GM19463 (cell line): ENCODE results near the gene ITSN1.
"Not testable (repeated sequence)": the region's sequence is repeated elsewhere in the genome, so short reads cannot be mapped to it uniquely, and the experiment has no call there.

Experiments
- ATAC-seq: cut with Tn5 transposase; IDR thresholded peaks from one replicate; pipeline ENCODE4 v1.9.1; 2021; ENCODE audit warnings: mild to moderate bottlenecking, moderate library complexity; ENCODE audit not compliant: unreplicated experiment

ITSN1 gene

DNA sequence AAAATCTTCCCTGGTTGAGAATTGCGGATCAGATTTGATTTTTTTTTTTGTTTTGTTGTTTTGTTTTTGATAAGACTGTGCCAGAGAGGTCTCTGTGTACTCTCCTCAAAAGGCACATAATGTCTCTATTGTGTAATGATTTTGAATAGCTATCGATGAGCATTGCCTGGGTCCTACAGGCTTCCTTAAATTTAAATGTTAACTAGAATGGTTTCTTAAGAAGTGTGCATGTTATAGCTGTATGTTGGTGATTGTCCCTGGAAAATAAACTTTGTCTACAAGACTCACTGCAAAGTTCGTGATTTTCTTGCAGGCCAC lies 121.2 kb downstream of the ITSN1 start:
- no peak for ATAC-seq

DNA sequence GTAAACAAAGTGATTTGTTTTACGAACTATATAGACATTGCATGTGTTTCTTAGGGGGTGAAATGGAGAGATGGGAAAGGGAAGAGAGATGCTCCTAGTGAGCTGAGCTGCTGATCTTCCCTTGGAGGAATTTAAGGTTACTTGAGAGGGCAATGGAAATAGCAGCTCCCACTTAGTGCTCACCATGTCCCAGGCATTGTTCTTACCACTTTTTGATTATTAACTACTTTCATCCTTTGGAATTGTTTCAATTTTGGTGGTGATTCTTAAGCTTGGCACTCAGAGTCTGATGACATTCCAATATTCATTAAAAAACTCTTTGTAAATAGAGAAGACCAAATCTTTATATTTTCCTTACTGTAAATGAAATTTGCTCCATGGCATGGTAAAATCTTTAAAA lies 124.9 kb downstream of the ITSN1 start:
- no peak for ATAC-seq

GRCh38 chr21:33767960-33768359 lies 125.7 kb downstream of the ITSN1 start:
- no peak for ATAC-seq

DNA sequence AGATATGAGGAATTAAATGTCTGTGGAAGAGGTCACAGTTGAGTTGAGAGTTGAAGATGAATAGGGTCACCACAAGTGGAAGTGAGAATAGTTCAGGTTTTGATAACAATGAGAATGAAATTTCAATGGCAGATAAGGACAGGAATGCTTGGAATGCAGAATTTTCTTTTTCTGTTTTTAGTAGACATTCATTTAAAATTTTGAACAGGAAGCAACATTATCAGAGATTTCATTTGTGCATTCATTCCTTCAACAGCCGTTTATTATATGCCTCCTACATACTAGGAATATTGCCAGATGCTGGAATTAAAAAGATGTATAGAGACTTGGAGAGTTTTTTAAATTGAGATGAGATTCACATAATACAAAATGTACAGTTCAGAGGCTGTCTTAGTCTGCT lies 126.8 kb downstream of the ITSN1 start:
- no peak for ATAC-seq

- no peak for ATAC-seq
Measured at GRCh38 chr21:33770542-33770941, 128.2 kb downstream of the ITSN1 start.

GRCh38 chr21:33771976-33772375 lies 129.7 kb downstream of the ITSN1 start:
- no peak for ATAC-seq

GRCh38 chr21:33774551-33774950 lies 132.2 kb downstream of the ITSN1 start:
- no peak for ATAC-seq

- ATAC-seq: no peak
Measured at GRCh38 chr21:33775100-33775828, 133.0 kb downstream of the ITSN1 start.

DNA sequence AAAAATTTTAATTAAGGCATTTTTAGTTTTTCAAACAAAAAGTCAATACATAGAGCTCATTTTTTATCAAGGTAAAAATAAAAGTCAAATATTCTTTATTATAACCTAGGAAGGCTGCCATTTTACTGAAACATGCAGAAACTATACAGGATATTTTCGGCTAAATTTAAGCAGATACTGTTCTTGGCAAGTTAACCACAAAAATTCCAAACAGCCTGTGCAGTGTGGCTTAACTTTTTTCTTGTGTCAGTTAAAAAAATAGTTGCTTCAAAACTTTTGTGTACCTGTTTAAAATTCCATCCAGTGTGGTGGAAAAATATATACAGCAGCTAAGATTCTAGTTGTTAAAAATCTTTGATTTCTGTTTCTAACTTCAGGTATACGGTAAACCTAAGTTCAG lies 138.3 kb downstream of the ITSN1 start:
- ATAC-seq: no peak

GRCh38 chr21:33781121-33781520 lies 138.8 kb downstream of the ITSN1 start:
- no peak for ATAC-seq

DNA sequence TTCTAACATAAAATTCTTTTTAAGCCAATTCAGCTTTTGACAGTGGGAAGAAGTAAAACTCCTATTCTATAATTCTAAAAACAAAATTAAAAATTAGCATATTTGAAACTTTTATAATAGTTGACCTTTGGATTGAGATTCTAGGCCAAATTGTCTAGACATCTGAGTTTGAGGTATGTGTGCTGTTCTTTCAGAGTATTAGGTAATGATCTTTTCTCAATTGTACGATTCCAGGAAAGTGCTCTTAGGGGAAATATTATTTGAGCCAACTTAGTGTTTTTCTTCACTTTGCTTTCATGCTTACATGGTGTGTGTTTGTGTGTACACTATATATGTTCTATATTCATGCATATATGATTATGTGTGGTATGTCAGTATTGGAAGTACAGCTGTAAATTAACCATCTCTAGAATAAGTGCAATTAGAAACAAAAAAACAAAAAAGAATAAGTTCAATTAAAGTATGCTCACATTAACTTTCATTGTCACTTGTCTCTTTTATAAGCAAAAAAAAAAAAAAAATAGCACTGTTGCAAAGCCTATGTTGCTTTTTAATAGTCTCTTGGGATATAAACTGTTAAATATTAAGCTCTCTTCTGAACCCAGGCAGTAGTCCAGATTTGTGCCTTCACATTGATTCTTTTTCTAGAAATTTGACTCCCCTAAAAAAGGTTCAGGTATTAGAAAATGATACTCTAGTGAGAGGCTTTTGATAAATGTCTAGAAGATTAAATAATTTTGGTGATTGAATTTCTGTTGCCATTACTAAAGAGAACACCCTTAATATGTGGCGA lies 141.1 kb downstream of the ITSN1 start:
- ATAC-seq: no peak

- no peak for ATAC-seq
Measured at GRCh38 chr21:33787431-33787830, 145.1 kb downstream of the ITSN1 start.

DNA sequence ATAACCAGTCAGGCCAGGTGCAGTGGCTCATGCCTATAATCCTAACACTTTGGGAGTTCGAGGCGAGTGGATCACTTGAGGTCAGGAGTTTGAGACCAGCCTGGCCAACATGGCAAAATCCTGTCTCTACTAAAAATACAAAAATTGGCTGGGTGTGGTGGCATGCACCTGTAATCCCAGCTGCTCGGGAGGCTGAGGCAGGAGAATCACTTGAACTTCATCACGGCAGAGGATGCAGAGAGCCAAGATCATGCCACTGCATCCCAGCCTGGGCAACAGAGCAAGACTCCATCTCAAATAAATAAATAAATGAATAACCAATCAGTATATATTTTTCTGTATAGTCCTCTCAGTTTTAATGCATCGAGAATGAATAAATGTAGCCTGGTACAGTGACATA lies 146.1 kb downstream of the ITSN1 start:
- ATAC-seq: not testable (repeated sequence)

DNA sequence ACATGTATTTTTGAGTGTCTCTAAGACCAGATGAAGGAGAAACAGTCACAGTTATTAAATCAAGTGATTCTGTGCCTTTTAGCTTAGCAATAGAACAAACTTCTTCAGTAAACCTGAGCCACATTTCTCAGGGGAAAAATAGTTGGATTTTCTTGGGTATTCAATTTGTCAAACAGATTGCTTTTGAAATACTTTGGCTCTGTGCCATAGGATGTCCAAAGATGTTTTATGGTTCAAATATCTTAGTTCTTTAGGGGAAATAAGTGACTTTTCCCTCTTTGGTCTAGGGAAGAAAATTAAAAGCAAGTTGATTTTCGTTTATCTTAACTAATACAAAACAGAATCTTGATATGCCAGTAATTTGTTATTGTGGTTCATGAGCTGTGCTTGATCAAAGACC lies 147.4 kb downstream of the ITSN1 start:
- no peak for ATAC-seq

DNA sequence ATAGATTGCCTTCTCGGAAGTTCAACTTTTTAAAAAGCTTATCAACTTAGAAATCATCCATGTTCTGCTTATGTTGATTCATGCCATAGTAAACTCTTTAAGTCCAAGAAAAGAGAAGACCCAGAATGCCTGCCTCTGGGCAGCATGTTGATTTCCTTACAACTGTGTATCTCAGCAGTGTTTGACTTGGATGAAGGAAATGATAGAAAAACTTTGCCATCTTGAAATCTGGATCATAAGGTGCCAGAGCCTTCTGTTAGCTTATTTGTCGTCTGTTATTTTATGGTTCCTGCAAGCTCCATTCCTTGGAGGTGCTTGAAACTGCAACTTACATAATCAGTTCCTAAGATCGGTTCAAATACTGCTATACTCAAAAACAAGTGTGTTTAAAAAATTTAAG lies 148.8 kb downstream of the ITSN1 start:
- ATAC-seq: no peak

GRCh38 chr21:33794596-33794995 lies 152.3 kb downstream of the ITSN1 start:
- no peak for ATAC-seq

GRCh38 chr21:33797565-33797964 lies 155.3 kb downstream of the ITSN1 start:
- ATAC-seq: no peak

- ATAC-seq: no peak
Measured at GRCh38 chr21:33799378-33800090, 157.2 kb downstream of the ITSN1 start.

- ATAC-seq: no peak
Measured at GRCh38 chr21:33800753-33801423, 158.6 kb downstream of the ITSN1 start.

- ATAC-seq: no peak
Measured at GRCh38 chr21:33801424-33802405, 159.4 kb downstream of the ITSN1 start.
